ENCODE measurements around the gene JARID2.

GRCh38 chr6:15491986-15492269 is 246.1 kb downstream of the JARID2 start:
- no peak for TF ChIP-seq SMC3 (IDR thresholded peaks at IDR 0.05; ENCODE audit: low read depth, low read length)
- no peak for TF ChIP-seq CTCF (conservative IDR thresholded peaks at IDR 0.05; ENCODE audit: low read depth, low read length)
- no peak for TF ChIP-seq FOS (IDR thresholded peaks at IDR 0.05; ENCODE audit: low read depth, low read length)
- TF ChIP-seq BHLHE40 (IDR thresholded peaks at IDR 0.05; ENCODE audit: low read depth, low read length): no peak
- no peak for TF ChIP-seq POLR2A (IDR thresholded peaks at IDR 0.05; ENCODE audit: low read depth, low read length)
- no peak for TF ChIP-seq CEBPB (IDR thresholded peaks at IDR 0.05; ENCODE audit: low read depth, low read length)
- no peak for TF ChIP-seq CHD1 (IDR thresholded peaks at IDR 0.05; ENCODE audit: low read depth, low read length)
- TF ChIP-seq RAD21 (IDR thresholded peaks at IDR 0.05; ENCODE audit: low read length): no peak
- no peak for TF ChIP-seq MXI1 (IDR thresholded peaks at IDR 0.05; ENCODE audit: borderline replicate concordance, low read depth, low read length)
- TF ChIP-seq RCOR1 (IDR thresholded peaks at IDR 0.05; ENCODE audit: insufficient replicate concordance, low read length): no peak
- no peak for TF ChIP-seq NFE2L2 (IDR thresholded peaks at IDR 0.05; ENCODE audit: low read depth, low read length)
- TF ChIP-seq USF2 (IDR thresholded peaks at IDR 0.05; ENCODE audit: low read depth, low read length): no peak
- TF ChIP-seq RFX5 (IDR thresholded peaks at IDR 0.05; ENCODE audit: low read depth, low read length): no peak
- no peak for TF ChIP-seq ELK1 (IDR thresholded peaks at IDR 0.05; ENCODE audit: borderline replicate concordance, low read depth, low read length)
